Fibroblast of lung (primary cell): ENCODE data around the gene NUDT15.
"Not testable (repeated sequence)": the region's sequence is repeated elsewhere in the genome, so short reads cannot be mapped to it uniquely, and the experiment has no call there.

Source experiments
- CTCF ChIP-seq, 2 donors: IDR thresholded peaks in 1 of 2; conservative IDR thresholded peaks in 1 of 2; 1 replicate in 1 of 2; 2 replicates in 1 of 2; pipeline ENCODE4 v1.5.1; 2011 to 2012; ENCODE audit warnings: low read length in 2 of 2, control low read depth in 1 of 2, inconsistent platforms in 1 of 2, low read depth in 1 of 2, mild to moderate bottlenecking in 1 of 2
- EZH2 ChIP-seq: IDR thresholded peaks from 2 replicates; pipeline ENCODE4 v1.5.1; 2012; ENCODE audit warnings: low read length, control low read depth, mild to moderate bottlenecking; ENCODE audit errors: missing control alignments

GRCh38 chr13:48058536-48058935 lies 21.0 kb downstream of the NUDT15 start:
- TF ChIP-seq EZH2; CTCF (conservative IDR thresholded peaks at IDR 0.05 in 1 of 2, IDR thresholded peaks at IDR 0.05 in 1 of 2; ENCODE audit: low read depth in 1 of 2, low read length in 2 of 2): not testable (repeated sequence)
